IMR-90 (cell line): ENCODE measurements around the gene CETP. TPM values are rescaled to one million over a fixed set of nuclear protein-coding genes. Genes with fewer than 3 reads are reported as not detected.

Source experiments
- ATAC-seq: fragments of 200-7000 bp; cut with Tn5 transposase; 2 replicates; pipeline ENCODE4 v1.9.1; 2020; ENCODE audit warnings: low read depth, mild to moderate bottlenecking, moderate library complexity
- BruUV-seq: library from RNA; stranded (reverse); fragments of 400-500 nt; replicated peaks from 2 replicates; lab custom pipeline; 2021; lab: Mats Ljungman, UMichigan
- CTCF ChIA-PET: fragments of 300-600 bp; formaldehyde crosslinking; extraction: SDS; loops from one replicate; lab custom pipeline; 2021; ENCODE audit warnings: antibody characterized with exemption; lab: Yijun Ruan, JAX
- POLR2A ChIA-PET: fragments of 300-600 bp; sonication (Branson Sonifier 250); formaldehyde crosslinking; loops from one replicate; lab custom pipeline; 2022; ENCODE audit warnings: antibody characterized with exemption; ENCODE audit not compliant: unreplicated experiment; lab: Charles Lee
- DNase-seq: peaks from one replicate; pipeline ENCODE4 v3.0.0; 2013
- H2AFZ ChIP-seq: replicated peaks from 2 replicates; pipeline ENCODE3; 2013; ENCODE audit warnings: low read length, mild to moderate bottlenecking; ENCODE audit not compliant: poor library complexity
- H2AK5ac ChIP-seq: 2 replicates; pipeline ENCODE4 v1.6.1; 2013; ENCODE audit warnings: low read depth, low read length, inconsistent platforms
- H2AK9ac ChIP-seq: replicated peaks from 2 replicates; pipeline ENCODE3; 2013; ENCODE audit warnings: mild to moderate bottlenecking, low read depth, low read length, moderate library complexity; ENCODE audit not compliant: poor library complexity
- H2BK120ac ChIP-seq: 2 replicates; pipeline ENCODE4 v1.6.1; 2013; ENCODE audit warnings: low read depth, low read length, inconsistent platforms
- H2BK15ac ChIP-seq: 3 replicates; pipeline ENCODE4 v1.6.1; 2013; ENCODE audit warnings: low read depth, low read length, inconsistent platforms
- H2BK20ac ChIP-seq: 2 replicates; pipeline ENCODE4 v1.6.1; 2013; ENCODE audit warnings: low read depth, mild to moderate bottlenecking, inconsistent platforms, low read length, moderate library complexity
- H2BK5ac ChIP-seq: 2 replicates; pipeline ENCODE4 v1.6.1; 2013; ENCODE audit warnings: mild to moderate bottlenecking, low read depth, low read length, inconsistent platforms; ENCODE audit not compliant: poor library complexity, severe bottlenecking
- H3K14ac ChIP-seq: replicated peaks from 2 replicates; pipeline ENCODE4 v1.6.1; 2013; ENCODE audit warnings: low read depth, low read length, inconsistent platforms
- H3K18ac ChIP-seq: 2 replicates; pipeline ENCODE4 v1.6.1; 2013; ENCODE audit warnings: low read depth, low read length, control low read depth
- H3K23ac ChIP-seq: 2 replicates; pipeline ENCODE4 v1.6.1; 2013; ENCODE audit warnings: low read depth, low read length, inconsistent platforms
- H3K27ac ChIP-seq: 2 replicates; pipeline ENCODE4 v1.5.1; 2013; ENCODE audit warnings: mild to moderate bottlenecking, control low read depth, low read length; ENCODE audit not compliant: insufficient read depth
- H3K27me3 ChIP-seq: 2 replicates; pipeline ENCODE4 v1.6.1; 2013; ENCODE audit warnings: low read length; ENCODE audit not compliant: control insufficient read depth, insufficient read depth
- H3K36me3 ChIP-seq: 2 replicates; pipeline ENCODE4 v1.6.1; 2013; ENCODE audit warnings: low read length, mixed read lengths; ENCODE audit not compliant: control insufficient read depth, insufficient read depth
- H3K4ac ChIP-seq: 2 replicates; pipeline ENCODE4 v1.6.1; 2013; ENCODE audit warnings: low read depth, low read length, inconsistent platforms
- H3K4me1 ChIP-seq: 2 replicates; pipeline ENCODE4 v1.6.1; 2013; ENCODE audit warnings: low read length, mixed read lengths; ENCODE audit not compliant: control insufficient read depth, insufficient read depth
- H3K4me2 ChIP-seq: 2 replicates; pipeline ENCODE4 v1.6.1; 2013; ENCODE audit warnings: low read depth, mild to moderate bottlenecking, control low read depth, low read length, moderate library complexity
- H3K4me3 ChIP-seq: 2 replicates; pipeline ENCODE4 v1.5.1; 2013; ENCODE audit warnings: low read depth, mild to moderate bottlenecking, control low read depth, low read length, moderate library complexity; ENCODE audit not compliant: insufficient read depth
- H3K56ac ChIP-seq: 2 replicates; pipeline ENCODE4 v1.6.1; 2013; ENCODE audit warnings: low read length, inconsistent platforms; ENCODE audit not compliant: insufficient read depth; ENCODE audit errors: extremely low read depth
- H3K79me1 ChIP-seq, 2 experiments: 2 replicates each; pipeline ENCODE4 v1.6.1; 2013; ENCODE audit warnings: low read length in 2 of 2, inconsistent platforms in 1 of 2, low read depth in 1 of 2
- H3K9ac ChIP-seq: 2 replicates; pipeline ENCODE4 v1.6.1; 2013; ENCODE audit warnings: low read depth, low read length, control low read depth
- H3K9me1 ChIP-seq: 2 replicates; pipeline ENCODE4 v1.6.1; 2013; ENCODE audit warnings: low read length, inconsistent platforms; ENCODE audit not compliant: insufficient read depth
- H3K9me3 ChIP-seq: 2 replicates; pipeline ENCODE4 v1.6.1; 2013; ENCODE audit warnings: low read length; ENCODE audit not compliant: control insufficient read depth, insufficient read depth
- H4K20me1 ChIP-seq: 2 replicates; pipeline ENCODE4 v1.6.1; 2013; ENCODE audit warnings: low read length, inconsistent platforms; ENCODE audit not compliant: insufficient read depth
- H4K5ac ChIP-seq: 2 replicates; pipeline ENCODE4 v1.6.1; 2013; ENCODE audit warnings: mild to moderate bottlenecking, low read depth, low read length, control low read depth
- H4K8ac ChIP-seq, 2 experiments: 2 replicates each; pipeline ENCODE4 v1.6.1; 2013; ENCODE audit warnings: low read depth in 2 of 2, low read length in 2 of 2, control low read depth in 1 of 2, inconsistent platforms in 1 of 2
- H4K91ac ChIP-seq: 2 replicates; pipeline ENCODE4 v1.6.1; 2013; ENCODE audit warnings: low read depth, low read length, inconsistent platforms; ENCODE audit not compliant: insufficient read depth
- CEBPB ChIP-seq: IDR thresholded peaks from 2 replicates; pipeline ENCODE4 v1.6.1; 2012; ENCODE audit warnings: low read depth, low read length, improper control_type of control experiment
- CTCF ChIP-seq: conservative IDR thresholded peaks from 2 replicates; pipeline ENCODE4 v1.5.1; 2012; ENCODE audit warnings: mild to moderate bottlenecking, low read depth, low read length, improper control_type of control experiment
- FOS ChIP-seq: fragments of 150-350 bp; IDR thresholded peaks from 2 replicates; pipeline ENCODE4 v1.6.1; 2016; ENCODE audit warnings: low read depth, low read length
- MAFK ChIP-seq: IDR thresholded peaks from 2 replicates; pipeline ENCODE4 v1.6.1; 2012; ENCODE audit warnings: low read depth, low read length, improper control_type of control experiment
- MXI1 ChIP-seq: IDR thresholded peaks from 2 replicates; pipeline ENCODE4 v1.6.1; 2012; ENCODE audit warnings: low read depth, mild to moderate bottlenecking, low read length, moderate library complexity, borderline replicate concordance
- RAD21 ChIP-seq: IDR thresholded peaks from 2 replicates; pipeline ENCODE4 v1.6.1; 2012; ENCODE audit warnings: low read length, improper control_type of control experiment
- RCOR1 ChIP-seq: IDR thresholded peaks from 2 replicates; pipeline ENCODE4 v1.6.1; 2012; ENCODE audit warnings: mild to moderate bottlenecking, low read length, improper control_type of control experiment; ENCODE audit not compliant: insufficient replicate concordance
- SMC3 ChIP-seq: fragments of 150-350 bp; IDR thresholded peaks from 2 replicates; pipeline ENCODE4 v1.6.1; 2016; ENCODE audit warnings: low read depth, mild to moderate bottlenecking, antibody characterized with exemption, low read length, moderate library complexity
- USF2 ChIP-seq: fragments of 150-350 bp; IDR thresholded peaks from 2 replicates; pipeline ENCODE4 v1.6.1; 2017; ENCODE audit warnings: mild to moderate bottlenecking, antibody characterized with exemption, low read length, low read depth
- WGBS, 2 experiments: methylation state at CpG; one replicate each; pipeline versions ENCODE4 v1.1.5 to v1.1.7; 2013; ENCODE audit warnings: missing lambda C conversion rate in 2 of 2; ENCODE audit not compliant: insufficient read length in 1 of 2; ENCODE audit errors: extremely low coverage in 2 of 2; 5-methylcytosine and 5-hydroxymethylcytosine counted together
- dilution Hi-C: fragments of 300-500 bp; cut with HindIII; formaldehyde crosslinking; loops from one replicate; pipeline ENCODE4 v1.14.3; 2018; ENCODE audit warnings: low sequenced_read_pairs; ENCODE audit not compliant: unreplicated experiment
- in situ Hi-C: fragments of 300-500 bp; cut with MboI; formaldehyde crosslinking; loops from 3 replicates; pipeline ENCODE4 v1.14.3; 2019; ENCODE audit warnings: low sequenced_read_pairs, inconsistent platforms, mixed read lengths
- intact Hi-C: fragments of 100-400 bp; cut with micrococcal nuclease; formaldehyde crosslinking; loops from 2 replicates; pipeline ENCODE4 v1.10.0; 2022
- polyA plus RNA-seq, 3 experiments: library from polyadenylated mRNA; depleted of rRNA; stranded (reverse); fragments of >200 nt; gene quantifications; 2 replicates each; pipeline ENCODE4 v1.2.3, GENCODE V29; 2012; ENCODE audit warnings: low replicate concordance in 1 of 3
- total RNA-seq: library from RNA; depleted of rRNA; stranded (reverse); fragments of >200 nt; gene quantifications from 2 replicates; pipeline ENCODE4 v1.2.3, GENCODE V29; 2012

CETP gene
- total and polyA plus RNA-seq, 2 of the 4 experiments (the other 2 are of a cell fraction) = not detected

- peak overlapping the region; percentile 18; the same call in 1 of the 2 replicates for H3K4ac ChIP-seq
- H3K14ac ChIP-seq = no peak overlapping the region
- H2BK20ac ChIP-seq = no peak overlapping the region
- dilution Hi-C loops (no loop called here), intact Hi-C loops (no loop called here), in situ Hi-C loops (no loop called here)
- peaks cover 7% of the 10 kb centered on the region; the same call in 1 of the 2 replicates for H3K9me1 ChIP-seq
- no peak overlapping the region for H3K23ac ChIP-seq
- H3K9me3 ChIP-seq = no peaks in the 10 kb centered on the region
- WGBS, 2 experiments = 100% methylated on average over 1 of the region's 2 CpGs; no CpG with 5 or more reads in 1 of the 2 experiments
- CTCF ChIA-PET = no interaction called here
- no peak overlapping the region for H4K5ac ChIP-seq
- H3K4me3 ChIP-seq = no peak overlapping the region
- no peak overlapping the region for H2BK120ac ChIP-seq
- H2BK5ac ChIP-seq = no peak overlapping the region
- no peak overlapping the region; a peak in 1 of 4 replicates for H4K8ac ChIP-seq
- peaks cover 7 to 36% of the 10 kb centered on the region in 2 experiments for H3K79me1 ChIP-seq
- H4K91ac ChIP-seq = no peak overlapping the region
- no peak for TF ChIP-seq USF2
- no peak for TF ChIP-seq SMC3
- TF ChIP-seq CEBPB = no peak
- no peak for TF ChIP-seq RCOR1
- TF ChIP-seq RAD21 = no peak
- no peak for TF ChIP-seq CTCF
- no peak for TF ChIP-seq FOS
- TF ChIP-seq MXI1 = no peak
- no peak for TF ChIP-seq MAFK
- H2AK5ac ChIP-seq = no peak overlapping the region
- no peaks in the 10 kb centered on the region for H3K36me3 ChIP-seq
- H2AK9ac ChIP-seq = no peak overlapping the region
- DNase-seq (no peak), ATAC-seq (no peak)
- POLR2A ChIA-PET = no interaction called here
- H3K9ac ChIP-seq = no peak overlapping the region
- no TSS peak for BruUV-seq
- H4K20me1 ChIP-seq = no peaks in the 10 kb centered on the region
- no peak overlapping the region for H3K56ac ChIP-seq
- no peak overlapping the region; the same call in 2 of the 3 replicates for H2BK15ac ChIP-seq
- no peak overlapping the region for H3K4me2 ChIP-seq
- no peak overlapping the region for H3K27ac ChIP-seq
- H3K4me1 ChIP-seq = peaks cover 7% of the 10 kb centered on the region; the same call in 1 of the 2 replicates
- H3K27me3 ChIP-seq = no peaks in the 10 kb centered on the region
- no peak overlapping the region for H2AFZ ChIP-seq
- H3K18ac ChIP-seq = no peak overlapping the region
Observed at GRCh38 chr16:57009643-57010170, 48.0 kb downstream of the CETP start.
